ENCODE results near the gene YWHAQ.

Gene YWHAQ

GRCh38 chr2:9649261-9649660 lies 18.5 kb upstream of the YWHAQ start:
- H3K9me3 Mint-ChIP-seq, result peaks cover 12% of the 10 kb centered on the region
- no peak overlapping the region for H3K27ac Mint-ChIP-seq
- H3K36me3 Mint-ChIP-seq (ENCODE audit: low read depth), result peaks cover 11% of the 10 kb centered on the region
- H3K27me3 Mint-ChIP-seq (ENCODE audit: low read depth), result no peaks in the 10 kb centered on the region
- no peak for DNase-seq (ENCODE audit: low spot score)
- H3K4me1 Mint-ChIP-seq (ENCODE audit: low read depth), result peaks cover 37% of the 10 kb centered on the region
- no peak overlapping the region for H3K4me3 Mint-ChIP-seq

DNA sequence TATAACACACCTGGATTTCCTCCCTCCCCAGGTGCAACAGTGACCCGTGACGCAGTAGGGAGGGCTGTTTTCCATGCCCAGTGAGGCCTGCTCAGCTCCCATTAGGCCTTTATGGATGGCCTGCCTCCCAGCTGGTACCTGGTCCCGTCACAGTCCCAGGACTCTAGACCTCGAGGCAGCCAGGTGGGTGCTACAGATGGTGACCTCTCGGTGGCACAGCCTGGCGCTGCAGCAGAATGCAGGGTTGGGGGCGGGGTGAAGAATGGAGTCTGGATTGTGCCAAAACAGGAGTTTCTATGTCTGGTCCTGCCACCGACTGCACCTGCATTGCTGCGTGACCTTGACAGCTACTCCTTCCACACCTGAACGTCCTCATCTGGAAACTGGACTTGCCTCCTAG lies 18.0 kb upstream of the YWHAQ start:
- Mint-ChIP-seq H3K36me3 (ENCODE audit: low read depth) (peaks cover 11% of the 10 kb centered on the region), H3K4me3 (no peak overlapping the region), H3K4me1 (ENCODE audit: low read depth) (peaks cover 33% of the 10 kb centered on the region), H3K9me3 (peaks cover 12% of the 10 kb centered on the region), H3K27ac (no peak overlapping the region), H3K27me3 (ENCODE audit: low read depth) (no peaks in the 10 kb centered on the region)
- no peak for DNase-seq (ENCODE audit: low spot score)

DNA sequence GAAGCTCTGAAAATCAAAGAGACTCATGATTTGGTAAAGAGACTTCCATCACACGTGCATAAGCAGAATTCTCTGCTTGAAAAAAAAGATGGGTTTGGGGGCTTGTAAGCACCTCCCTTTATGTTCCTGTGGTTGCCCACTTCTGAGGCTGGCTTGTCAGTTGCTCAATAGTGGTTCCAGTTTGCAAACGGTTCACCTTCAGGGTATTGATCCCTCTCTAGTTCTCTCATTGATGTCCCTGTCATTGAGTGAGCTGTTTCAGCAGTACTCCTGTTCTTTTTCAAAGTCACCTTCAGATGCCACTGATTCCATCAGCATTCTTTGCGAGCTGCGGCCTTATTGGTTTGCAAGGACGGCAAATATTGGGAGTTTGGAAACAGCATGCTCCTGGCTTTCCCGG lies 17.1 kb upstream of the YWHAQ start:
- Mint-ChIP-seq H3K4me3 (no peak overlapping the region), H3K9me3 (peaks cover 12% of the 10 kb centered on the region)

DNA sequence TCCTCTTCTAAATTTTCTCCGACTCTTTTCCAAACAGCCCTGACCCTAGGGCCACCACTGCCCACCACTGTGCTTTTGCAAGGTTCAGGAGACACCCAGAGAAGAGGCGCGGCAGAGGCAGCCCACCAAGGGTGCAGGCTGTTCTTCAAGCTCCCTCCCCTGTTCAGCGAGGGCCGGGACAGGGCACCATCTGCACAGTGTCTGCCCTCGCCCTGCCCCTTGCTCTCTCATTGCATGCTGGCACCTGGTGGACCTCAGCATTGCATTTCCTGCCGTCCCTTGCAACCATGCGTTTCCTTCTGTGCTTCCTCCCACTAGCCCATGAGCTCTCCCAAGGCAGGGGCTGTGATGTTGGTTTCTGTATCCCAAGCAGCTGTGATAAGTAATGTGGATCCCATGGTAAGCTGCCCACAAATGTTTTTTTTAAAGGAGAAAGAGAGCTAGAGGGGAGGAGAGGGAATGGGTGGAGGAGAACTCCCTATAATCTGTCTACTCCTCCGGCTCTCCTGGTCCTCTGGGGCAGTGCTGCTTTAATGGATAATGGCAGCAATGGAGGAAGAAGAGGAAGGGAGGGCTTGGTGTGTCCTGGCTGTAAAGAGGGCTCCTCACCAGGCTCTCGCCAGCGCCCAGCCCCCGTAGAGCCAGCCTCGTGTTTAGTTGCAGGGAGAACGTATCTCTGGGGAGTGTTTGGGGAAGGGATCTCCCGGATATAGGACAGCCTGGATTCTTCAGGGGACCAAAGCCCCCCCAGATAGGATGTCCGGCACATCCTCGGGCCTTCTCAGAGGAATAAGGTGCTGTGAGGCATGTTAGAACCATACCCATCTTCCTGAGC lies 15.6 kb upstream of the YWHAQ start:
- Mint-ChIP-seq H3K4me3 (no peak overlapping the region), H3K27me3 (ENCODE audit: low read depth) (no peaks in the 10 kb centered on the region), H3K4me1 (ENCODE audit: low read depth) (peaks cover 39% of the 10 kb centered on the region), H3K27ac (no peak overlapping the region), H3K36me3 (ENCODE audit: low read depth) (peaks cover 8% of the 10 kb centered on the region), H3K9me3 (peaks cover 5% of the 10 kb centered on the region)
- DNase-seq (ENCODE audit: low spot score), result no peak

More for the DNA sequence above, 17.1 kb upstream of the YWHAQ start:
- DNase-seq (ENCODE audit: low spot score), result no peak
- Mint-ChIP-seq H3K36me3 (ENCODE audit: low read depth) (peaks cover 11% of the 10 kb centered on the region), H3K27me3 (ENCODE audit: low read depth) (no peaks in the 10 kb centered on the region), H3K4me1 (ENCODE audit: low read depth) (peaks cover 32% of the 10 kb centered on the region), H3K27ac (no peak overlapping the region)

- Mint-ChIP-seq H3K4me3 (no peak overlapping the region), H3K27ac (no peak overlapping the region), H3K27me3 (ENCODE audit: low read depth) (no peaks in the 10 kb centered on the region), H3K36me3 (ENCODE audit: low read depth) (no peaks in the 10 kb centered on the region), H3K4me1 (ENCODE audit: low read depth) (peaks cover 33% of the 10 kb centered on the region), H3K9me3 (no peaks in the 10 kb centered on the region)
- DNase-seq (ENCODE audit: low spot score), result no peak
These were observed 13.8 kb upstream of the YWHAQ start for GRCh38 chr2:9644603-9645002.

DNA sequence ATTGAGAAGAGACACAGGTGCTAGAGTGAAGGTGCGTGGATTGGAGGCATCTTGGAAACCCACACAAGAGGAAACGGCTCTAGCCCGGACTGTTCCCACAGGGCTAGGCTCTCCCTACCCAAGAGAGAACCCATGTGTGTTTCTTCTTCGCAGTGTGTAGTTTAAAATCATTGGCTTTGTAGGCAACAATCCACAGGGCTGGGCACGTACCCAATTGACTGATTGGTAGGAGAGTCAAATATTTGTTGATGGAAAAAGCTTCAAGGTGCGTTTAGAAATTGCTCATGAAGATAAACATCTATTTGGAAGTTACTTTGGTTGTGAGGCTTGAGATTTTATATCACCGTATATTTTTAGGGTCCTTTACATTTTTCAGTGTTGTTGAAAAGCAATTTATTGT lies 13.2 kb upstream of the YWHAQ start:
- H3K27me3 Mint-ChIP-seq (ENCODE audit: low read depth), result no peaks in the 10 kb centered on the region
- DNase-seq (ENCODE audit: low spot score), result no peak
- H3K27ac Mint-ChIP-seq, result no peak overlapping the region
- no peaks in the 10 kb centered on the region for H3K36me3 Mint-ChIP-seq (ENCODE audit: low read depth)
- peaks cover 30% of the 10 kb centered on the region for H3K4me1 Mint-ChIP-seq (ENCODE audit: low read depth)
- H3K9me3 Mint-ChIP-seq, result no peaks in the 10 kb centered on the region
- H3K4me3 Mint-ChIP-seq, result no peak overlapping the region

- H3K4me1 Mint-ChIP-seq (ENCODE audit: low read depth), result peaks cover 26% of the 10 kb centered on the region
- peak; percentile 38 for DNase-seq (ENCODE audit: low spot score)
- no peaks in the 10 kb centered on the region for H3K27me3 Mint-ChIP-seq (ENCODE audit: low read depth)
- peak overlapping the region; percentile 85 for H3K27ac Mint-ChIP-seq
- no peaks in the 10 kb centered on the region for H3K36me3 Mint-ChIP-seq (ENCODE audit: low read depth)
- H3K9me3 Mint-ChIP-seq, result no peaks in the 10 kb centered on the region
- H3K4me3 Mint-ChIP-seq, result peak overlapping the region; percentile 68
These were observed 10.8 kb upstream of the YWHAQ start for GRCh38 chr2:9641641-9642040.

GRCh38 chr2:9640403-9641104 lies 9.8 kb upstream of the YWHAQ start:
- Mint-ChIP-seq H3K27ac (peak overlapping the region; percentile 28), H3K9me3 (no peaks in the 10 kb centered on the region), H3K27me3 (ENCODE audit: low read depth) (no peaks in the 10 kb centered on the region), H3K4me1 (ENCODE audit: low read depth) (peaks cover 26% of the 10 kb centered on the region), H3K36me3 (ENCODE audit: low read depth) (no peaks in the 10 kb centered on the region), H3K4me3 (peak overlapping the region; percentile 41)
- no peak for DNase-seq (ENCODE audit: low spot score)

GRCh38 chr2:9639740-9640343 lies 9.0 kb upstream of the YWHAQ start:
- H3K36me3 Mint-ChIP-seq (ENCODE audit: low read depth), result no peaks in the 10 kb centered on the region
- no peak for DNase-seq (ENCODE audit: low spot score)
- no peak overlapping the region for H3K27ac Mint-ChIP-seq
- H3K4me1 Mint-ChIP-seq (ENCODE audit: low read depth), result peaks cover 26% of the 10 kb centered on the region
- no peak overlapping the region for H3K4me3 Mint-ChIP-seq
- no peaks in the 10 kb centered on the region for H3K27me3 Mint-ChIP-seq (ENCODE audit: low read depth)
- no peaks in the 10 kb centered on the region for H3K9me3 Mint-ChIP-seq

- Mint-ChIP-seq H3K27me3 (ENCODE audit: low read depth) (no peaks in the 10 kb centered on the region), H3K27ac (no peak overlapping the region), H3K36me3 (ENCODE audit: low read depth) (no peaks in the 10 kb centered on the region), H3K9me3 (no peaks in the 10 kb centered on the region), H3K4me1 (ENCODE audit: low read depth) (peaks cover 26% of the 10 kb centered on the region), H3K4me3 (no peak overlapping the region)
- no peak for DNase-seq (ENCODE audit: low spot score)
These were observed 8.3 kb upstream of the YWHAQ start for GRCh38 chr2:9639000-9639602.

DNA sequence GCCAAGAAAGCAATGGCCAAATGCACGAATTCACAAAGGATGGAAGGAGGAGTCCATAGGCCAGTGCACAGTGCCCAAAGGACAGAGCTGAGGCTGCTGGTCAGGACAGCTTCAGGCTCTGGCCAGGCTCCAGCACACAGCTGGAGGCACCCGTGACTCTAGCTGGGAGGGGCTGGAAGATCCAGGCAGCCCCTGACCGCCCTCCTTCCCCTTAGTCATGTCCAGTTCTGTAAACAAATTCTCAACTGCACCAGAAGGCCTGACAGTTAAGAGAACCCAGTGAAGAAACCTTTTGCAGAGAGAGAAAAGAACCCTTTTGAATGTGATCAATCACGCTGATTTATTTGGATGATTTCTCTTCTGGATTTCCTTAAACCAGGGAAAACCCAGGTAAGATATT lies 7.7 kb upstream of the YWHAQ start:
- no peaks in the 10 kb centered on the region for H3K9me3 Mint-ChIP-seq
- H3K27ac Mint-ChIP-seq, result no peak overlapping the region
- no peaks in the 10 kb centered on the region for H3K36me3 Mint-ChIP-seq (ENCODE audit: low read depth)
- peaks cover 24% of the 10 kb centered on the region for H3K4me1 Mint-ChIP-seq (ENCODE audit: low read depth)
- H3K4me3 Mint-ChIP-seq, result no peak overlapping the region
- no peak for DNase-seq (ENCODE audit: low spot score)
- no peaks in the 10 kb centered on the region for H3K27me3 Mint-ChIP-seq (ENCODE audit: low read depth)

DNA sequence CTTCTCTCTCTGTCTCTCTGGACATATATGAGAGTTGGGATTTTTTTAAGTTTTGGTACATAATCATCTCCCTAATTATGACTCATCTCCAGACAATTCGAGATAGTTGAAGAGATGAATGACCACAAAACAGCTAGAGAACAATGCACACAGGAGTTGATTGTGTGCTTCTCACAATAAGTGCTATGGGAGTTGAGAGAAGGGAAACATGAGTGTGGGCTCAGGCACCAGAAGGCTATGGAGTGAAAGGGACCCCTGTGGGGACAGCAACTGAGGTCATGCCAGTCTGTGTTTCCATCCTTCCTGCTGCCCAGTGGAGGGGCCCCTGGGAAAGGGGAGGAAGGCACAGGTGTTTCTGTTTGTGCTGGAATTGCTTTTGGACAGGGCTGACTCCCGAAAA lies 6.5 kb upstream of the YWHAQ start:
- peaks cover 19% of the 10 kb centered on the region for H3K4me1 Mint-ChIP-seq (ENCODE audit: low read depth)
- H3K27ac Mint-ChIP-seq, result no peak overlapping the region
- DNase-seq (ENCODE audit: low spot score), result no peak
- H3K27me3 Mint-ChIP-seq (ENCODE audit: low read depth), result no peaks in the 10 kb centered on the region
- H3K4me3 Mint-ChIP-seq, result no peak overlapping the region
- H3K9me3 Mint-ChIP-seq, result no peaks in the 10 kb centered on the region
- no peaks in the 10 kb centered on the region for H3K36me3 Mint-ChIP-seq (ENCODE audit: low read depth)

- no peaks in the 10 kb centered on the region for H3K27me3 Mint-ChIP-seq (ENCODE audit: low read depth)
These were observed 3.3 kb upstream of the YWHAQ start for GRCh38 chr2:9634133-9634532.

More at GRCh38 chr2:9634133-9634532, 3.3 kb upstream of the YWHAQ start:
- DNase-seq (ENCODE audit: low spot score), result no peak
- Mint-ChIP-seq H3K36me3 (ENCODE audit: low read depth) (peaks cover 10% of the 10 kb centered on the region), H3K4me3 (no peak overlapping the region), H3K27ac (no peak overlapping the region), H3K4me1 (ENCODE audit: low read depth) (peaks cover 15% of the 10 kb centered on the region), H3K9me3 (no peaks in the 10 kb centered on the region)
